HAP-1 (cell line): Measurements from ENCODE around the gene TANC1.

Experiments used
- DNase-seq, 2 experiments: peaks; one replicate each; pipeline ENCODE4 v3.0.0-alpha.2; 2016 to 2020; ENCODE audit warnings: low spot score in 2 of 2
- H3K27me3 ChIP-seq: fragments of 250-450 bp; sonication (Bioruptor Pico); 2 replicates; pipeline ENCODE4 v1.5.1; 2020; ENCODE audit warnings: low read depth, mild to moderate bottlenecking, moderate library complexity
- H3K36me3 ChIP-seq: fragments of 250-450 bp; sonication (Bioruptor Pico); replicated peaks from 2 replicates; pipeline ENCODE4 v1.5.1; 2020; ENCODE audit warnings: mild to moderate bottlenecking
- H3K4me1 ChIP-seq: fragments of 250-450 bp; sonication (Bioruptor Pico); 2 replicates; pipeline ENCODE4 v1.5.1; 2020; ENCODE audit warnings: mild to moderate bottlenecking
- H3K4me3 ChIP-seq: fragments of 250-450 bp; sonication (Bioruptor Pico); 2 replicates; pipeline ENCODE4 v1.5.1; 2020; ENCODE audit warnings: mild to moderate bottlenecking, moderate library complexity
- H3K9me3 ChIP-seq: fragments of 250-450 bp; sonication (Bioruptor Pico); 2 replicates; pipeline ENCODE4 v1.5.1; 2020; ENCODE audit warnings: mild to moderate bottlenecking, moderate library complexity
- in situ Hi-C: fragments of 300-500 bp; cut with MboI; formaldehyde crosslinking; loops from 3 replicates; pipeline ENCODE4 v1.14.3; 2020; ENCODE audit warnings: low sequenced_read_pairs, inconsistent platforms, mixed read lengths

Gene TANC1

DNA sequence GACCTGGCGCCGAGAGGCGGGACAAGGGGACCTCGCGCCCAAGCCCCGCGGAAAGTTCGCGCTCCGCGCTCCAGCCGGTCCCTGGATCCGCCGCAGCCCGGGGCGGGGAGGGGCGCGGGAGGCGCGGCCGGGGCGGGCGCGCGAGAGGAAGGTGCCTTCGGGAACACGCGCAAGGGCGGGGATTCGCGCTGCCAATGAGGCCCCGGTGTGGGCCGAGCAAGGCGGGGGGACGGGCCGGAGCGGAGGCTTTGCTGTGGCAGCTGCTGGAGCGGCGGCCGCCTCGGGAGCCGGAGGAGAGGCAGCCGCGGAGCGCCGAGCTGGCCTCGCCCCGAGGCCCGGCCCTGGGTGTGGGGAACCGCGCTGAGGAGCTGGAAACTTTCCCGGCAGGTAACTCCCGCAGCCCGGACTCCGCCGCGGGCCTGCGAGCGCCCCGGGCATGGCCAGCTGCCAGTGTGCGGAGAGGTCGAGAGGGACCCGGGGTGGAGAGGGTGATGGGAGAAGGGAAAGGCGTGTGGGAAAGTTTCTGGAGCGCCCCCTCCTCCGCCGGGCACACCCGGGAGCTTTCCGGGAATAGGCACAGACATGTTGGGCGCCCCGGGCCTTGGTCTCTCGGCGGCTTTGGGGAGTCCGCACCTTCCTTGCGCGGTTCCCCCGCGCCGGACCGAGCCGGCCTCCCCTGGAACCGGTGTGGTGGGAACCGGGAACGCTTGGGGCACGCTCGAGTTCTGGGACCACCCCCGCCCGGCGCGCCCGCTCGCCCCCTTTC is at the start of gene TANC1:
Gene TANC1, plus strand, starts transcription at position 245 of the 766 bp plus-strand sequence. CDS start 97,271 bp downstream, outside the sequence.
- Histone ChIP-seq H3K27me3 (peaks cover 3% of the 10 kb centered on the region), H3K4me1 (peaks cover 43% of the 10 kb centered on the region), H3K4me3 (peak within 1 kb of the TSS; percentile 67), H3K36me3 (no peaks in the 10 kb centered on the region), H3K9me3 (no peaks in the 10 kb centered on the region)
- peak; percentile 85 to 95 for DNase-seq
- in situ Hi-C loops: no loop called here

DNA sequence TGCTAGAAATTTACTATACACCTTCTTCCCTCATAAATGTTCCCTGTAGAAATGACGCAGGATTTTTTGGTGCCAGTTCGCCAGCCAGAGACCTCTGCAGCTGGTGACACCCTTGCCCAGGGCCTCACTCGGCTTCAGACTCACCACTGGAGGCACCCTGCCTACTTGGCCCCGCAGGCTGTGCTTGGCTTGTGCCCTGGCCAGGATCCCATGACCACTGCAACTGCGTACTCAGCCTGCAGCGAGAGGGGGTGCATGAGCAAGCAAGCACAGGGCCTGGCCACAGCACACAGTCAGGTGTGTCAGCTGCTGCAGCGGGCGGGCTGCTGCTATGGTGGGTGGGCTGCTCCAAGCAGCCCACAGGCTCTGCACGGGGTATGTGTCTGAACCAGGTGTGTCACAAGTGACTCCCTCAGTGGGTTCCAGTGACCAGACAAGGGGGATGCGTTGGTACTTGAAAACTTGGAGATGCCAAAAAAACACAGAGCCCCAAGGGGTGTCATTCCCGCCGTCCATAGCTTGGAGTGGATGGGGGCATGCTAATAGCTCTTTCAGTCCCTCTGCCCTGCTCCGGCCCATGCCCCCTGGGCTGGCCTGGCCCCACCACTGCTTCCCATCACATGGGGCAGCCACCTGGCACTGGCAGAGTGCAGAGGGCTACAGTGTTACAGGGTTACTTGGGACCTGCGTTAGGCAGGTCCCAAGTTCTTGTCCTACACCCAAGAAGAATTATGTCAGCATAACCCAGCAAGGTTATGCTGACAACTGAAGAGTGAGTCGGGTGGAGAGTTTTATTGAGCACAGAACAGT is 46.6 kb upstream of the TANC1 start:
- Histone ChIP-seq H3K4me3 (no peak overlapping the region), H3K4me1 (peaks cover 18% of the 10 kb centered on the region), H3K27me3 (no peaks in the 10 kb centered on the region), H3K9me3 (no peaks in the 10 kb centered on the region), H3K36me3 (no peaks in the 10 kb centered on the region)
- DNase-seq: no peak
- in situ Hi-C loops: no loop called here

DNA sequence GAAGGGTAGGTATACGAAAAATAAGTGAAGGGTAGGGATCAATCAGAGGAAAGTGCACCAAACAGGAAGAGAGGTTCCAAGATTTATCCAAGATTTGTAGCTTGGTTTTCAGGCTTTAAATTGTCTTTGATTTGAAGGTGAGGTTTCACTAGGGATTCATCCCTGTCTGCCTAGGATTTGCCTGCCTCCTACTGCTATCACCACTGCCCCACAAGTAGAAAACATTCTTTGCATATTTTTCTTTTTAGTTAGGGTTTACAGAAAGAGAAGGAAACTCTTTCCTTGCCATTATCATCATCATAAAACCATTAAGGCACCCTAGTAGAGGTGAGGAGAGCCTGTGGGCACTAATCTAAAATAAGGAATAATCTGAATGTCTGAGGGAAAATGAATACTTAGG is 45.8 kb upstream of the TANC1 start:
- Histone ChIP-seq H3K27me3 (no peaks in the 10 kb centered on the region), H3K9me3 (no peaks in the 10 kb centered on the region), H3K36me3 (no peaks in the 10 kb centered on the region), H3K4me1 (peaks cover 18% of the 10 kb centered on the region), H3K4me3 (no peak overlapping the region)
- DNase-seq: no peak
- in situ Hi-C loops: no loop called here

DNA sequence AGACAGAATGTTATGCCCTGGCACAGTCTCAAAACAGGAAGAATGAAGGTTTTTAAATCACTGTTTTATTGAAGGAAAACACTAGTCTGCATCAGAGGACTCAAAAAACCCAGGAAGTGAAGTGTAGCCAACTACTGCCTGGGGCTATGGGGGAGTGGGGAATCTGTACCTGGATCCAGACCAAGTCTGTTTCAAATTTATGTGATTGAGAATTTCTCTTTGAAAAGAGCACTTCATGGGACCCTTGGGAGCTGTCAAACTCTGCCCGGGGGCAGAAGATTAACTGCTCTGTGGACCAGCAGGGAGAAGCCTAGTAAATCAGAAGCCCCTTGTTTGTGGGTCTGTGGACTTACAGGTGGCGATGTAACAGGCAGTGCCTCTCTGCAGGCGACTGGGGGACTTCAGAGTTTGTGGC is 45.3 kb upstream of the TANC1 start:
- H3K4me1 ChIP-seq: peaks cover 18% of the 10 kb centered on the region
- H3K27me3 ChIP-seq: no peaks in the 10 kb centered on the region
- DNase-seq: peak; percentile 75 to 88
- no peaks in the 10 kb centered on the region for H3K36me3 ChIP-seq
- H3K9me3 ChIP-seq: no peaks in the 10 kb centered on the region
- H3K4me3 ChIP-seq: no peak overlapping the region
- in situ Hi-C loops: no loop called here

DNA sequence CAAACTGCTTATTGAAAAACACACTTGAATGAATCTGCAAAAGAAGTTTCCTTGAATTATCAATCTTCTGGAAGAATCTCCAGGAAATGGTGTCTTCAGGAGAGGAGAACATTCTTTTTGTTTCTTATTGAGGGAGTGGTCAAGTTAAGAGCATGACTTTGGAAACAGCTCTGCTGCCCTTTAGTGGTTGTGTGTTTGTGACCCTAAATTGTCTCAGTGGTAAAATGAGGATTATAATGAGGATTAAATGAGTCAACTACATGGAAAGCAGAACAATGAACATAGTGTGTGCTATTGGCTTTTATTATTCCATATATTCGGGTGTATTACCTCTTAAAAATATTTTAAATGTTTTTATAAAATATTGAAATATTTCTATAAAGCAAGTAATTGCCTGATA is 44.8 kb upstream of the TANC1 start:
- no peaks in the 10 kb centered on the region for H3K27me3 ChIP-seq
- peaks cover 18% of the 10 kb centered on the region for H3K4me1 ChIP-seq
- DNase-seq: no peak
- no peaks in the 10 kb centered on the region for H3K9me3 ChIP-seq
- in situ Hi-C loops: no loop called here
- no peaks in the 10 kb centered on the region for H3K36me3 ChIP-seq
- no peak overlapping the region for H3K4me3 ChIP-seq

DNA sequence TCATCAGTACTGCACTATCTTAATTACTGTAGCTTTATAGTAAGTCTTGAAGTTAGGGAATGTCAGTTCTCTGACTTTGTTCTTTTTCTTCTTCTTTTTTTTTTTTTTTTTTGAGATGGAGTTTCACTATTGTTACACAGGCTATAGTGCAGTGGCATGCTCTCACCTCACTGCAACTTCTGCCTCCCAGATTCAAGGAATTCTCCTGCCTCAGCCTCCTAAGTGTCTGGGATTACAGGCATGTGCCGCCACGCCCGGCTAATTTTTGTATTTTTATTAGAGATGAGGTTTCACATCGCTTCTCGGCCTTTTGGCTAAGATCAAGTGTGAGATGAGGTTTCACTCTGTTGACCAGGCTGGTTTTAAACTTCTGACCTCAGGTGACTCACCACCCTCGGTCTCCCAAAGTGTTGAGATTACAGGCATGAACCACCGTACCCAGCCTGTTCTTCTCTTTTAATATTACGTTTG is 41.9 kb upstream of the TANC1 start:
- Histone ChIP-seq H3K9me3 (no peaks in the 10 kb centered on the region), H3K4me1 (peaks cover 15% of the 10 kb centered on the region), H3K4me3 (no peak overlapping the region), H3K27me3 (no peaks in the 10 kb centered on the region), H3K36me3 (no peaks in the 10 kb centered on the region)
- DNase-seq: no peak
- in situ Hi-C loops: no loop called here

DNA sequence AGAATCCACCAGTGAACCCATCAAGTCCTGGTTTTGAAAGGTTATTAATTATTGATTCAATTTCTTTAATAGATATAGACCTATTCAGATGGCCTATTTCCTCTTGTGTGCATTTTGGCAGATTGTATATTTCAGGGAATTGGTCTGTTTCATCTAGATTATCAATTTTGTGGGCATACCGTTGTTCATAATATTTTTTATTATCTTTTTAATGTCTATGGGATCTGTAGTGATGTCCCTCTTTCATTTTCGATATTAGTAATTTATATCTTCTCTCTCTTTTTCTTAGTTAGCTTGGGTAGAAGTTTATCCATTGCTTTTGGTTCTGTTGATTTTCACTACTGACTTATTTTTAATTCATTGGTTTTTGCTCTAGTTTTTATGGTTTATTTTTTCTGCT is 39.9 kb upstream of the TANC1 start:
- no peaks in the 10 kb centered on the region for H3K36me3 ChIP-seq
- H3K4me3 ChIP-seq: no peak overlapping the region
- DNase-seq: no peak
- H3K4me1 ChIP-seq: peaks cover 4% of the 10 kb centered on the region
- H3K9me3 ChIP-seq: no peaks in the 10 kb centered on the region
- in situ Hi-C loops: no loop called here
- no peaks in the 10 kb centered on the region for H3K27me3 ChIP-seq

DNA sequence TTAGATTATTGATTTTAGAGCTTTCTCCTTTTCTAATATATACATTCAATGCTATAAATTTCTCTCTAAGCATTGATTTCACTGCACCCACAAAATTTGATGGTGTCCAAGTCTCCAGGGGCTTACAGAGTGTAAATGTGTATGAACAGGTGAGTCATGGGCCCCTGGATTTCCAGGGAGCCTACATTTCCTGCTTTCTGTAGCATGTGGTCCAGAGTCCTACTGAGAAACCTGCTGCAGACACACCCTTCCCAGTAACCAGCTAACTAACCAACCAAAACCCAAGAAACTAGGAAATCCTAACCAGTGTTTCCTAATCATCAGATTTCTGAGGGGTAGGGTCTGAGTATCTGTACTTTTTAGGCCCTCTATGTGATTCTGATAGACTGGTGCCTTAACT is 39.5 kb upstream of the TANC1 start:
- Histone ChIP-seq H3K4me3 (no peak overlapping the region), H3K36me3 (no peaks in the 10 kb centered on the region), H3K4me1 (no peaks in the 10 kb centered on the region; the same call in 1 of the 2 replicates), H3K27me3 (no peaks in the 10 kb centered on the region), H3K9me3 (no peaks in the 10 kb centered on the region)
- no peak for DNase-seq
- in situ Hi-C loops: no loop called here

DNA sequence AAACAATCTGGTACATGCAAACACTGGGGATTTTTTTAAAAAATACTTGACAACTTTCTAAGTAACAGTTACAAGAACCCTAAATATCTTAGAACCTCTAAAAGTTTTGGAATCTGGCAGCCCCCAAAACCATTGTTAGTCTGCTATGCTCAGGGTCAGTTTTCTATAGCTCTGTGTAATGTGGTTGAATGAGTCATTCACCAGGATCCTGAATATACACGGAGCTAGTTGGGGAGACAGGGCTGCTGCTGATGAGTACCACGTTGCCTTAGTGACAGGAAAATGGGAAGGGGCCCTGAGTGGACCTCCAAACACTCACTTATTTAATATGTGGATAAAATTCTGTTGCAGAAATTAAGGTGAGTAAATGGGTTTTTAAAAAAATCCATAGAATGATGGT is 36.9 kb upstream of the TANC1 start:
- no peaks in the 10 kb centered on the region for H3K36me3 ChIP-seq
- in situ Hi-C loops: no loop called here
- no peaks in the 10 kb centered on the region; the same call in 1 of the 2 replicates for H3K27me3 ChIP-seq
- H3K4me3 ChIP-seq: no peak overlapping the region
- DNase-seq: no peak
- no peaks in the 10 kb centered on the region; the same call in 1 of the 2 replicates for H3K4me1 ChIP-seq
- H3K9me3 ChIP-seq: no peaks in the 10 kb centered on the region

DNA sequence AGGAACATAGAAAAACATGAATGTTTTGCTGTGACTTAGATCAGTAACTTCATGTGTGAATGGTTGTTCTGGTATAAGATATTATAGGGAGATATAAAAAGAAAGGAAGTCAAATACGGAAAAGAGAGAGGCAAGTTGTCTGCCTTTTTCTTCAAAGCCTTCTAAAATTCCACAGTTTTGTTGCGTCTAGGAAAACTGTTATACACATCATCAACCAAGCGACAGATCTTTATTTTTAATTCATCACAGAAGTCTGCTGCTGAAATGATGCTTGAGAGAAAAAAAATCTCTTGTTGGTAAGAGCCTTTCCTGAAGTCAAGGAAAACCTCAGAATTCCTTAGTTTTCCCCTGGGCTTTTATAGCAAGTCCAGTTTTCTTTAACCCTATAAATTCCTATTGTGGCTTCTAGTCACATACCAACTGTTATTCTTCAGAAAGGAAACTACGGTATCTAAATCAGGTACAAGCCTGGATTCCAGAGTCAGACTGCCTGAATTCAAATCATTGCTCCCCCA is 36.3 kb upstream of the TANC1 start:
- no peak for DNase-seq
- Histone ChIP-seq H3K4me1 (no peaks in the 10 kb centered on the region; the same call in 1 of the 2 replicates), H3K36me3 (no peaks in the 10 kb centered on the region), H3K4me3 (no peak overlapping the region), H3K9me3 (no peaks in the 10 kb centered on the region), H3K27me3 (no peaks in the 10 kb centered on the region; the same call in 1 of the 2 replicates)
- in situ Hi-C loops: no loop called here

DNA sequence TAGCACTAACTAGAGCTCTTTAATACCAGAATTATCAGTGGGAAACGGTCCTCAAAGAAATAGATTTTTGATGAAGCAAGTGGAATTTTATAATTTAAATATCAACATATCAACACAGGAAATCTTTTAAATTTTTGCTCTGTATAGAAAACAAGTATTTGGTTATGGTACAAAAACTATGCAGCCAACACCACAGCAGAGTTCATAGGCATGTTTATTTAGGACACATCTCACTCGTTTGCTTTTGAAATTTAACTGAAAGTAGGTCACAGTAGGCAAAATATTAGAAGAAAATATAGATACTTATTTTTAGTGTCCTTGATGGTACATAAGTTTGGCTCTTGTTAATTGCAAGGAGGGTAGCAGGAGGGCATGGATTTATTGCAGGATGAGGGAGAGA is 34.3 kb upstream of the TANC1 start:
- Histone ChIP-seq H3K4me3 (no peak overlapping the region), H3K9me3 (no peaks in the 10 kb centered on the region), H3K4me1 (no peaks in the 10 kb centered on the region; the same call in 1 of the 2 replicates), H3K27me3 (no peaks in the 10 kb centered on the region; the same call in 1 of the 2 replicates), H3K36me3 (no peaks in the 10 kb centered on the region)
- in situ Hi-C loops: no loop called here
- DNase-seq: no peak

DNA sequence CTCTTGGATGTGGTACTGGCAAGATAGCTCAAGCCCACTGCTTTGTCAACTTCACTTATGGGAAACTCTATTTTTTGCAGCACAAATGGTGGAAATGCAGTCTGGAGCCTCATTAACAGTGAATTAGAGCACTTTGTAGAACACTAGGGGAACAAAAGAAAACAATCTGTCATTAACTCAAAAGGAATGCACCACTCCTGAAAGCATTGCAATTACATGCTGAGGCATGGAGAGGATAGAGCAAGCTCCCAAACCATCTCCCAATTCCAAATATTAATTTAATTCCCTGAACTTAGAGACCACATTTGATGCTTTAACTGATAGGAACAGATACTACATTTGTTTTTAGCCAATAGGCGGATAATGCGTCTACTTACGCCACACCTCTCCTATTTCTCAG is 32.8 kb upstream of the TANC1 start:
- no peaks in the 10 kb centered on the region; the same call in 1 of the 2 replicates for H3K4me1 ChIP-seq
- in situ Hi-C loops: no loop called here
- H3K4me3 ChIP-seq: no peak overlapping the region
- H3K9me3 ChIP-seq: no peaks in the 10 kb centered on the region
- DNase-seq: no peak
- H3K36me3 ChIP-seq: no peaks in the 10 kb centered on the region
- no peaks in the 10 kb centered on the region; the same call in 1 of the 2 replicates for H3K27me3 ChIP-seq

DNA sequence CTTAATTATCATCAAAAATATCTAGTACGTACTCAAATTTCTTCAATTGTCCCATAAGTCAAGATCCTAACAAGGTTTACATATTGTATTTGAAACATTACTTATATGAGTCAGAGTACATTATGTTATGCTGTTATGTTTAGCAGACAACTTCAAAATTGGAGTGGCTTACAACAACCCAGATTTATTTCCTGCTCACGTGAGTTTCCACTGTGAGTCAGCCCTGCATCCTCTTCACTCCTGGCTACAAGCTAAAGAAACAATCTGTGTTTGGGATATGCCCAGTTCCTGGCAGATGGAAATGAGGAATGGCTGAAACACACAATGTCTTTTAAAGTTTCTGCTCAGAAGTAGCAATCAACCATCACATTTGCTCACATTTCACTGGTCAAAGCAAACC is 31.5 kb upstream of the TANC1 start:
- in situ Hi-C loops: no loop called here
- H3K4me3 ChIP-seq: no peak overlapping the region
- no peaks in the 10 kb centered on the region for H3K9me3 ChIP-seq
- H3K36me3 ChIP-seq: no peaks in the 10 kb centered on the region
- no peaks in the 10 kb centered on the region; the same call in 1 of the 2 replicates for H3K27me3 ChIP-seq
- DNase-seq: no peak
- no peaks in the 10 kb centered on the region; the same call in 1 of the 2 replicates for H3K4me1 ChIP-seq

DNA sequence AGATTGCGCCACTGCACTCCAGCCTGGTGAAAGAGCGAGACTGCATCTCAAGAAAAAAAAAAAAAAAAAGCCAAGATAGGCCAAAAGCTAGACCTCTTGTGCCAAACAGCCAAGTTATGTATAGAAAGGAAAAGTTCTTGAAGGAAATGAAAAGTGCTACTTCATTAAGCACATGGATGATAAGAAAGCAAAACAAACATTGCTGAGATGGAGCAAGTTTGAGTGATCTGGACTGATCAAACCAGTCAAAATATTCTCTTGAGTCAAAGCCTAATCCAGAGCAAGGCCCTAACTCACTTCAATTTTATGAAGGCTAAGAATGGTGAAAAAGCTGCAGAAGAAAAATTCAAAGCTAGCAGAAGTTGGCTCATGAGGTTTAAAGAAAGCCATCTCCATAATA is 28.1 kb upstream of the TANC1 start:
- Histone ChIP-seq H3K4me3 (no peak overlapping the region), H3K36me3 (no peaks in the 10 kb centered on the region), H3K27me3 (no peaks in the 10 kb centered on the region), H3K4me1 (no peaks in the 10 kb centered on the region), H3K9me3 (no peaks in the 10 kb centered on the region)
- no peak for DNase-seq
- in situ Hi-C loops: no loop called here
